Right lobe of liver (tissue), 4 donors: ENCODE data around the gene MYO5A.

ENCODE experiments used
- CTCF ChIP-seq, 4 donors: fragments of 200-600 bp in 3 of 4; fragments of 450-650 bp in 1 of 4; IDR thresholded peaks; one replicate each; pipeline versions ENCODE4 v1.5.1 to v1.8.0; 2016 to 2022; ENCODE audit warnings: antibody characterized with exemption in 4 of 4, mild to moderate bottlenecking in 2 of 4
- POLR2A ChIP-seq: fragments of 450-650 bp; IDR thresholded peaks from one replicate; pipeline ENCODE4 v1.6.1; 2017; ENCODE audit warnings: antibody characterized with exemption, mild to moderate bottlenecking
- donor health status: DM: no; HTN: no; CAD: no.
- donor health status: DM: no; HTN: no; CAD: no.
- donor health status: DM: no; HTN: yes; CAD: no.

- TF ChIP-seq CTCF (IDR thresholded peaks at IDR 0.05) (no peak), POLR2A (no peak)
Measured at GRCh38 chr15:52499506-52499905, 29.2 kb downstream of the MYO5A start.
